ENCODE data around the gene TMEM42. TPM values are rescaled to one million over a fixed set of nuclear protein-coding genes. Genes with fewer than 3 reads are reported as not detected.

Gene TMEM42
- total and polyA plus RNA-seq, 10 of the 15 experiments (the other 5 are each of a cell fraction or from before 2014, with no cell fraction given), result 5.0 to 20.5 (median 12.2) TPM

GRCh38 chr3:44832965-44833364 is 28.7 kb upstream of the TMEM42 start (continued):
- TF ChIP-seq ZNF687 (IDR thresholded peaks at IDR 0.05) (no peak), E2F4 (IDR thresholded peaks at IDR 0.05; ENCODE audit: low read depth, low read length) (no peak), POLR2AphosphoS5 (IDR thresholded peaks at IDR 0.05; ENCODE audit: low read length) (no peak), MEF2A (IDR thresholded peaks at IDR 0.05; ENCODE audit: insufficient read depth, low read depth, low read length) (no peak), NRF1 (conservative IDR thresholded peaks at IDR 0.05; ENCODE audit: low read depth, low read length) (no peak), MTA3 (IDR thresholded peaks at IDR 0.05; ENCODE audit: borderline replicate concordance, low read length) (no peak)

DNA sequence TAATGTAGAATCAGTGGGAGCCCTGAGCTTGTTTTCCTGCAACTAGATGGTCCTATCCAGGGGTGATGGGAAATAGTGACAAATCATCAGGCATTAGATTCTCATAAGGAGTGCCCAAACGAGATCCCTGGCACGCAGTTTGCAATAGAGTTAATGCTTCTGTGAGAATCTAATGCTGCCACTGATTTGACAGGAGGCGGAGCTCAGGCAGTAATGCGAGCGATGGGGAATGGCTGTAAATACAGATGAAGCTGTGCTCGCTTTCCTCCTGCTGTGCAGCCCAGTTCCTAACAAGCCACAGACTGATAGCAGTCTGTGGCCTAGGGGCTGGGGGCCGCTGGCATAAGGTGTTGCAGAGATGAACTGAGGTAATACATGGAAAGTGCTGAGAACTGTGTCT is 28.3 kb upstream of the TMEM42 start:
- no peaks in the 10 kb centered on the region for H3K27me3 ChIP-seq (replicated peaks in 1 of 2; ENCODE audit: control insufficient read depth in 2 of 2, insufficient read depth in 2 of 2, low read length in 1 of 2)
- no peaks in the 10 kb centered on the region for H3K79me2 ChIP-seq (ENCODE audit: control insufficient read depth, insufficient read depth, low read length)
- in situ Hi-C loops (cut with MboI) (no loop called here), intact Hi-C loops (cut with micrococcal nuclease; ENCODE audit: unreplicated experiment) (no loop called here)
- no peak for FAIRE-seq
- BruUV-seq (replicated peaks), result no TSS peak
- POLR2A ChIA-PET, result interaction anchor here (0.9 kb wide), 1 partner anchor 12 kb away, joined by 3 read pairs; no protein-coding TSS in a partner anchor
- no peak overlapping the region for H3K27ac ChIP-seq (ENCODE audit: control insufficient read depth, insufficient read depth)
- RAD21 ChIA-PET (ENCODE audit: unreplicated experiment), result no interaction called here
- CTCF ChIA-PET, result no interaction called here
- no peak overlapping the region for H2AFZ ChIP-seq (ENCODE audit: control insufficient read depth, low read depth, low read length)
- peaks cover 14% of the 10 kb centered on the region in 2 experiments for H3K36me3 ChIP-seq (ENCODE audit: control insufficient read depth in 2 of 2, insufficient read depth in 2 of 2, low read length in 1 of 2)
- no peaks in the 10 kb centered on the region for H4K20me1 ChIP-seq (ENCODE audit: control insufficient read depth, insufficient read depth)
- H3K4me2 ChIP-seq (ENCODE audit: control insufficient read depth, insufficient read depth), result no peak overlapping the region
- TF ChIP-seq CREM (IDR thresholded peaks at IDR 0.05; ENCODE audit: low read depth) (no peak), YY1 (IDR thresholded peaks at IDR 0.05; ENCODE audit: low read depth, low read length) (no peak), KLF5 (IDR thresholded peaks at IDR 0.05; ENCODE audit: partially characterized antibody) (no peak), NR2F1 (conservative IDR thresholded peaks at IDR 0.05) (no peak), ETV6 (conservative IDR thresholded peaks at IDR 0.05 in 1 of 2, IDR thresholded peaks at IDR 0.05 in 1 of 2; ENCODE audit: borderline replicate concordance in 1 of 2, low read depth in 1 of 2) (no peak)
- no peak overlapping the region for H3K4me3 ChIP-seq
- H3K9me3 ChIP-seq (replicated peaks; ENCODE audit: control insufficient read depth, insufficient read depth, low read length), result peaks cover 6% of the 10 kb centered on the region
- no peaks in the 10 kb centered on the region for H3K4me1 ChIP-seq (ENCODE audit: control insufficient read depth, insufficient read depth, low read length)
- SMC1A ChIA-PET (ENCODE audit: uncharacterized antibody, unreplicated experiment), result interaction anchor here (1.0 kb wide), 1 partner anchor 16 kb away, joined by 3 read pairs; no protein-coding TSS in a partner anchor
- WGBS (ENCODE audit: insufficient coverage, insufficient replicate concordance, low lambda C conversion rate, missing lambda C conversion rate), result 98% methylated on average over 7 of the region's 7 CpGs
- no peak overlapping the region for H3K9ac ChIP-seq (ENCODE audit: control insufficient read depth, insufficient read depth, low read length)
- ATAC-seq, result no peak
- no peak for DNase-seq (ENCODE audit: low read depth, low spot score)

All from GM12878 (cell line).